B cell (primary cell): Measurements from ENCODE around the gene PAIP1. TPM values are rescaled to one million over a fixed set of nuclear protein-coding genes. Genes with fewer than 3 reads are reported as not detected.
"Not testable (repeated sequence)": the region's sequence is repeated elsewhere in the genome, so short reads cannot be mapped to it uniquely, and the experiment has no call there.

Source experiments
- ATAC-seq: fragments of 200-7000 bp; cut with Tn5 transposase; one replicate; pipeline ENCODE4 v1.10.0; 2021; ENCODE audit warnings: low read depth, mild to moderate bottlenecking, moderate number of reproducible peaks, moderate library complexity
- CTCF ChIA-PET: fragments of 350-600 bp; sonication (Branson Sonifier 250); formaldehyde crosslinking; loops from one replicate; lab custom pipeline; 2021; ENCODE audit warnings: antibody characterized with exemption, inconsistent platforms; lab: Charles Lee
- POLR2A ChIA-PET: fragments of 350-600 bp; sonication (Branson Sonifier 250); formaldehyde crosslinking; loops from one replicate; lab custom pipeline; 2021; ENCODE audit warnings: antibody characterized with exemption; lab: Charles Lee
- DNase-seq: peaks from one replicate; pipeline ENCODE4 v3.0.0; 2013
- H2AFZ ChIP-seq: 2 replicates; pipeline ENCODE4 v1.6.1; 2012; ENCODE audit warnings: mild to moderate bottlenecking, low read depth, low read length; ENCODE audit not compliant: insufficient read depth, poor library complexity, severe bottlenecking
- H3K27ac ChIP-seq, 2 donors: 1 replicate in 1 of 2; 2 replicates in 1 of 2; pipeline ENCODE4 v1.5.1; 2012 to 2013; ENCODE audit warnings: low read length in 2 of 2, mild to moderate bottlenecking in 2 of 2, moderate library complexity in 1 of 2
- H3K27me3 ChIP-seq, 4 experiments: fragments of 200-600 bp in 1 of 4; sonication (generic) in 1 of 4; replicated peaks in 1 of 4; 1 replicate in 2 of 4; 2 replicates in 2 of 4; pipeline versions ENCODE4 v1.6.1 to v1.7.0; 2013 to 2016; ENCODE audit warnings: low read length in 3 of 4, mild to moderate bottlenecking in 2 of 4, mixed read lengths in 1 of 4, moderate library complexity in 1 of 4; ENCODE audit not compliant: insufficient read depth in 4 of 4, control insufficient read depth in 3 of 4; ENCODE audit errors: control extremely low read depth in 1 of 4
- H3K36me3 ChIP-seq, 2 experiments: replicated peaks in 1 of 2; 1 replicate in 1 of 2; 2 replicates in 1 of 2; pipeline versions ENCODE4 v1.6.1 to v1.7.1; 2013; ENCODE audit warnings: low read length in 1 of 2; ENCODE audit not compliant: insufficient read depth in 2 of 2, control insufficient read depth in 1 of 2; ENCODE audit errors: control extremely low read depth in 1 of 2, extremely low read depth in 1 of 2
- H3K4me1 ChIP-seq, 2 donors: fragments of 200-600 bp in 1 of 2; sonication (generic) in 1 of 2; 1 replicate in 1 of 2; 2 replicates in 1 of 2; pipeline versions ENCODE4 v1.5.1 to v1.6.1; 2013 to 2017; ENCODE audit warnings: low read length in 2 of 2; ENCODE audit not compliant: control insufficient read depth in 2 of 2, insufficient read depth in 2 of 2
- H3K4me2 ChIP-seq: replicated peaks from 2 replicates; pipeline ENCODE3; 2012; ENCODE audit warnings: mild to moderate bottlenecking, low read depth, low read length; ENCODE audit not compliant: poor library complexity, severe bottlenecking
- H3K4me3 ChIP-seq, 5 experiments: fragments of 200-600 bp in 1 of 5; sonication (generic) in 1 of 5; 1 replicate in 3 of 5; 2 replicates in 2 of 5; pipeline versions ENCODE4 v1.5.1 to v1.7.0; 2011 to 2016; ENCODE audit warnings: low read length in 4 of 5, mild to moderate bottlenecking in 4 of 5, low read depth in 2 of 5, control low read depth in 1 of 5, moderate library complexity in 1 of 5; ENCODE audit not compliant: insufficient read depth in 1 of 5; ENCODE audit errors: control extremely low read depth in 1 of 5, extremely low read depth in 1 of 5
- H3K79me2 ChIP-seq: fragments of 200-600 bp; sonication (generic); one replicate; pipeline ENCODE4 v1.6.0; 2016; ENCODE audit warnings: low read length; ENCODE audit not compliant: control insufficient read depth, insufficient read depth
- H3K9ac ChIP-seq: fragments of 200-600 bp; sonication (generic); 2 replicates; pipeline ENCODE4 v1.6.1; 2017; ENCODE audit warnings: mild to moderate bottlenecking, low read length, moderate library complexity
- H3K9me3 ChIP-seq, 3 donors: one replicate each; pipeline versions ENCODE4 v1.6.1 to v1.7.1; 2013; ENCODE audit warnings: low read length in 2 of 3; ENCODE audit not compliant: control insufficient read depth in 2 of 3, insufficient read depth in 1 of 3; ENCODE audit errors: control extremely low read depth in 1 of 3
- H4K20me1 ChIP-seq: 2 replicates; pipeline ENCODE4 v1.6.0; 2012; ENCODE audit warnings: mild to moderate bottlenecking, low read length; ENCODE audit not compliant: insufficient read depth, control insufficient read depth, poor library complexity, severe bottlenecking
- H3K27ac Mint-ChIP-seq: one replicate; pipeline ENCODE4 v1.8.0; 2021; ENCODE audit warnings: mixed read lengths
- H3K27me3 Mint-ChIP-seq: one replicate; pipeline ENCODE4 v1.8.0; 2021; ENCODE audit warnings: mixed read lengths
- H3K4me1 Mint-ChIP-seq: one replicate; pipeline ENCODE4 v1.8.0; 2021; ENCODE audit warnings: mixed read lengths
- H3K4me3 Mint-ChIP-seq: one replicate; pipeline ENCODE4 v1.8.0; 2021; ENCODE audit warnings: mixed read lengths
- H3K9me3 Mint-ChIP-seq: one replicate; pipeline ENCODE4 v1.8.0; 2022; ENCODE audit warnings: mixed read lengths; ENCODE audit not compliant: insufficient read depth
- EZH2 ChIP-seq: IDR thresholded peaks from 2 replicates; pipeline ENCODE4 v1.6.1; 2012; ENCODE audit warnings: borderline replicate concordance, low read depth, mild to moderate bottlenecking, moderate library complexity, low read length; ENCODE audit not compliant: insufficient read depth, poor library complexity, severe bottlenecking
- WGBS: methylation state at CpG from one replicate; pipeline ENCODE4 v1.1.5; 2013; ENCODE audit warnings: missing lambda C conversion rate; ENCODE audit not compliant: insufficient coverage; 5-methylcytosine and 5-hydroxymethylcytosine counted together
- intact Hi-C: fragments of 100-400 bp; cut with micrococcal nuclease; formaldehyde crosslinking; loops from one replicate; pipeline ENCODE4 v1.10.0; 2022
- polyA plus RNA-seq: library from polyadenylated mRNA; depleted of rRNA; stranded (reverse); fragments of >200 nt; gene quantifications from 2 replicates; pipeline ENCODE4 v1.2.3, GENCODE V29; 2012
- total RNA-seq, 2 donors: library from RNA; stranded (reverse); fragments of 120-200 nt in 1 of 2; gene quantifications; 1 replicate in 1 of 2; 2 replicates in 1 of 2; pipeline versions ENCODE4 v1.2.3 to v1.2.4, GENCODE V29; 2013 to 2022
- TF ChIP-seq, protein P1 (sequence below): fragments of 200-600 bp; IDR thresholded peaks from one replicate; pipeline ENCODE4 v1.8.0; 2022; ENCODE audit warnings: antibody characterized with exemption, mild to moderate bottlenecking

Gene PAIP1
- total and polyA plus RNA-seq, 2 donors (not counting 1 experiment from before 2014, with no cell fraction given): 23.0 to 31.8 TPM

DNA sequence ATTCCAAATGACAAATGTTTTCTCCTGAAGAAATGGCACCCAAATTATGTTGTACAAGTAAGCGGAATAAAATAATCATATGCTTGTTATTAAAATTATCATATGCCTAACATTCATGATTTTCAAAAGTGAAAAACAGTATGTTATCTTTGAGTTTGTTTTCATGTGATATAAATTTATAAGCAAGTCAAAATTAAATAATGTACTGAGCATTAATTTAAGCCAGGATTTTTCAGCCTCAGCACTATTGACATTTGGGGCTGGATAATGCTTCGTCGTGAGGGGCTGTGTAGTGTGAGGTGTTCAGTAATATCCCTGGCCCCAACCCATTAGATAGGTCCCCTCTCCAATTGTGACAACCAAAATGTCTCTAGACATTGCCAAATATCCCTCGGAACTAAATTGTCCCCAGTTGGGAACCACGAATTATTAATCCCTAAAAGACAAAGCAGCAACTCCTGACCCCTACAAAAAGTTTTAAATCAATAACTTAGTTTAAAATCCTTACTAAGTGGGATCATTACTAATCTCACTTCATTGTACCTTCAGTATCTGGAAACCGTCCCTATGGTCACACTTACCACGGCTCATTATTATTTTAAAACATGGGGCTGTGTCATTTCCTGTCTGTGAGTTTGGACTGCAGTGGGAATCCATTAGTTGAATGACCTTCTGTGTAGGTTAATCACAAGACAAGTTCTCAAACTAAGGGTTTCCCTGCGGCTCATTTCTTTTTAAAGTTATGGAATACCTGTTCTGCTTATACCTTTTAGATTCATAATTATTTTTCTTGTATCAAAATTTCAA lies 44.8 kb upstream of the PAIP1 start:
- H3K27ac Mint-ChIP-seq: peak overlapping the region; percentile 53
- DNase-seq (no peak), ATAC-seq (no peak)
- H3K9me3 ChIP-seq: no peaks in the 10 kb centered on the region
- H3K4me3 ChIP-seq: peak overlapping the region in 3 of 5 experiments; percentile 73 to 99 (median 93)
- H3K4me3 Mint-ChIP-seq: peak overlapping the region; percentile 95
- TF ChIP-seq, protein P1, sequence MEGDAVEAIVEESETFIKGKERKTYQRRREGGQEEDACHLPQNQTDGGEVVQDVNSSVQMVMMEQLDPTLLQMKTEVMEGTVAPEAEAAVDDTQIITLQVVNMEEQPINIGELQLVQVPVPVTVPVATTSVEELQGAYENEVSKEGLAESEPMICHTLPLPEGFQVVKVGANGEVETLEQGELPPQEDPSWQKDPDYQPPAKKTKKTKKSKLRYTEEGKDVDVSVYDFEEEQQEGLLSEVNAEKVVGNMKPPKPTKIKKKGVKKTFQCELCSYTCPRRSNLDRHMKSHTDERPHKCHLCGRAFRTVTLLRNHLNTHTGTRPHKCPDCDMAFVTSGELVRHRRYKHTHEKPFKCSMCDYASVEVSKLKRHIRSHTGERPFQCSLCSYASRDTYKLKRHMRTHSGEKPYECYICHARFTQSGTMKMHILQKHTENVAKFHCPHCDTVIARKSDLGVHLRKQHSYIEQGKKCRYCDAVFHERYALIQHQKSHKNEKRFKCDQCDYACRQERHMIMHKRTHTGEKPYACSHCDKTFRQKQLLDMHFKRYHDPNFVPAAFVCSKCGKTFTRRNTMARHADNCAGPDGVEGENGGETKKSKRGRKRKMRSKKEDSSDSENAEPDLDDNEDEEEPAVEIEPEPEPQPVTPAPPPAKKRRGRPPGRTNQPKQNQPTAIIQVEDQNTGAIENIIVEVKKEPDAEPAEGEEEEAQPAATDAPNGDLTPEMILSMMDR: no peak
- no peak for TF ChIP-seq EZH2
- peak overlapping the region; percentile 97 for H2AFZ ChIP-seq
- peaks cover 16 to 24% of the 10 kb centered on the region in 2 donors for H3K4me1 ChIP-seq
- peak overlapping the region; percentile 89 for H3K4me2 ChIP-seq
- no peaks in the 10 kb centered on the region for H3K36me3 ChIP-seq
- peak overlapping the region; percentile 95 for H3K9ac ChIP-seq
- peak overlapping the region; percentile 75 to 89 for H3K27ac ChIP-seq
- H3K79me2 ChIP-seq: peaks cover 71% of the 10 kb centered on the region
- peaks cover 10% of the 10 kb centered on the region for H4K20me1 ChIP-seq
- no peaks in the 10 kb centered on the region for H3K27me3 ChIP-seq
- no peaks in the 10 kb centered on the region for H3K9me3 Mint-ChIP-seq
- H3K4me1 Mint-ChIP-seq: peaks cover 30% of the 10 kb centered on the region
- no peaks in the 10 kb centered on the region for H3K27me3 Mint-ChIP-seq
- ChIA-PET POLR2A (interaction anchor here (1.1 to 2.4 kb wide), 3 partner anchors 46 to 480 kb away, joined by 4 to 18 read pairs (median 18); partner anchors contain the start of genes PAIP1 and TMEM267), CTCF (interaction anchor here (1.2 to 4.7 kb wide), 5 partner anchors 29 to 118 kb away, joined by 5 to 27 read pairs (median 9); partner anchors contain the start of gene TMEM267)
- intact Hi-C loops: loop anchor here (1.0 to 5.0 kb wide), 3 partner anchors 204 to 651 kb away; no protein-coding TSS in a partner anchor
- 92% methylated on average over 2 of the region's 8 CpGs for WGBS

GRCh38 chr5:43598927-43599326 lies 42.0 kb upstream of the PAIP1 start:
- peaks cover 22% of the 10 kb centered on the region for H3K4me1 Mint-ChIP-seq
- H3K4me1 ChIP-seq: peaks cover 10 to 14% of the 10 kb centered on the region in 2 donors

More at GRCh38 chr5:43598927-43599326, 42.0 kb upstream of the PAIP1 start:
- H3K4me3 ChIP-seq, H3K4me2 ChIP-seq, POLR2A ChIA-PET, DNase-seq, H3K36me3 ChIP-seq, H3K27me3 Mint-ChIP-seq, H3K27me3 ChIP-seq, H3K4me3 Mint-ChIP-seq, H3K27ac ChIP-seq, H2AFZ ChIP-seq, H3K27ac Mint-ChIP-seq, ATAC-seq, H3K9me3 Mint-ChIP-seq, H3K9me3 ChIP-seq, H3K9ac ChIP-seq, H4K20me1 ChIP-seq, intact Hi-C loops: not testable (repeated sequence)
- CTCF ChIA-PET: interaction anchor here (1.1 kb wide), 1 partner anchor 31 kb away, joined by 3 read pairs; no protein-coding TSS in a partner anchor
- H3K79me2 ChIP-seq: peaks cover 63% of the 10 kb centered on the region
- no CpG with 5 or more reads among the region's 1 CpG for WGBS
